ENCODE results near the gene ORMDL3.
"Not testable (repeated sequence)": the region's sequence is repeated elsewhere in the genome, so short reads cannot be mapped to it uniquely, and the experiment has no call there.

ORMDL3 gene

GRCh38 chr17:39949028-39949427 lies 21.6 kb upstream of the ORMDL3 start:
- no peak for DNase-seq (ENCODE audit: low spot score)

GRCh38 chr17:39948489-39948828 lies 21.1 kb upstream of the ORMDL3 start:
- not testable (repeated sequence) for DNase-seq (ENCODE audit: low spot score)

- DNase-seq (ENCODE audit: low spot score) = no peak
Measured at GRCh38 chr17:39946551-39947330, 19.3 kb upstream of the ORMDL3 start.

GRCh38 chr17:39944393-39944711 lies 17.0 kb upstream of the ORMDL3 start:
- DNase-seq (ENCODE audit: low spot score) = no peak

GRCh38 chr17:39943702-39944392 lies 16.4 kb upstream of the ORMDL3 start:
- no peak for DNase-seq (ENCODE audit: low spot score)

- peak; percentile 73 for DNase-seq (ENCODE audit: low spot score)
Measured at GRCh38 chr17:39939588-39940419, 12.4 kb upstream of the ORMDL3 start.

GRCh38 chr17:39939106-39939505 lies 11.7 kb upstream of the ORMDL3 start:
- DNase-seq (ENCODE audit: low spot score) = no peak

- DNase-seq (ENCODE audit: low spot score) = no peak
Measured at GRCh38 chr17:39938140-39938869, 10.9 kb upstream of the ORMDL3 start.

GRCh38 chr17:39937447-39937846 lies 10.0 kb upstream of the ORMDL3 start:
- no peak for DNase-seq (ENCODE audit: low spot score)

- DNase-seq (ENCODE audit: low spot score) = no peak
Measured at GRCh38 chr17:39935909-39936308, 8.5 kb upstream of the ORMDL3 start.

GRCh38 chr17:39934324-39934723 lies 6.9 kb upstream of the ORMDL3 start:
- no peak for DNase-seq (ENCODE audit: low spot score)

GRCh38 chr17:39933912-39934311 lies 6.5 kb upstream of the ORMDL3 start:
- no peak for DNase-seq (ENCODE audit: low spot score)

GRCh38 chr17:39929646-39930407 lies 2.4 kb upstream of the ORMDL3 start:
- peak; percentile 65 for DNase-seq (ENCODE audit: low spot score)

- peak; percentile 88 for DNase-seq (ENCODE audit: low spot score)
Measured at GRCh38 chr17:39928858-39929645, 1.7 kb upstream of the ORMDL3 start.

- DNase-seq (ENCODE audit: low spot score) = no peak
Measured at GRCh38 chr17:39927929-39928857, 792 bp upstream of the ORMDL3 start.

GRCh38 chr17:39926588-39927100 lies 757 bp downstream of the ORMDL3 start:
- peak; percentile 46 for DNase-seq (ENCODE audit: low spot score)

- no peak for DNase-seq (ENCODE audit: low spot score)
Measured at GRCh38 chr17:39926135-39926587, 1.2 kb downstream of the ORMDL3 start.

- no peak for DNase-seq (ENCODE audit: low spot score)
Measured at GRCh38 chr17:39925282-39926134, 1.9 kb downstream of the ORMDL3 start.
